ENCODE measurements around the gene RBP3. TPM values are rescaled to one million over a fixed set of nuclear protein-coding genes. Genes with fewer than 3 reads are reported as not detected.

Gene RBP3
- total and polyA plus RNA-seq, 8 donors = not detected

DNA sequence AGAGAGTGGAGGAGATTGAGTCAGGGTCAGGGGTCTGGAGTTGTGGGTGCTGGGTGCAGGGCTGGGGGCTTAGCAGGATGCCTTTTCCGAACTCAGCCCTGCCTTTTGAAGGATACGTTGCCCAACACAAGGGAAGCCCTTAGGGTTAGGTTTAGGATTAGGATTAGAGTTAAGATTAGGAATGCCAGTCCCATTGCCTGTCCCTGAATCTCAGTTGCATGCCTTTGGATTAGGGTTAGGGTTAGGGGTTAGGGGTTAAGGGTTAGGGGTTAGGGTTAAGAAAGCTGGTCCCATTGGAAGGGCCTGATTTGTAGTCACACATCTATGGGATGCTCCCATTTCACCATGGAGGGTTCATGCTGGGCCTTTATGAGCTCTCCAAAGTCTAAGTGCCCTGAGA lies 56.8 kb downstream of the RBP3 start:
- WGBS, 5 donors = 89 to 100% (median 94%) methylated on average over 2 of the region's 2 CpGs
- Histone ChIP-seq H3K27me3 (no peaks in the 10 kb centered on the region), H3K4me3 (no peak overlapping the region), H3K9me3 (no peaks in the 10 kb centered on the region), H3K27ac (no peak overlapping the region), H3K4me1 (peaks cover 0 to 23% (median 17%) of the 10 kb centered on the region in 4 donors), H3K36me3 (no peaks in the 10 kb centered on the region)
- DNase-seq = no peak
- intact Hi-C loops (cut with DNase I; ENCODE audit: low total_unique reads) = no loop called here
- no peak for TF ChIP-seq POLR2A (IDR thresholded peaks at IDR 0.05)
- TF ChIP-seq, protein P1, sequence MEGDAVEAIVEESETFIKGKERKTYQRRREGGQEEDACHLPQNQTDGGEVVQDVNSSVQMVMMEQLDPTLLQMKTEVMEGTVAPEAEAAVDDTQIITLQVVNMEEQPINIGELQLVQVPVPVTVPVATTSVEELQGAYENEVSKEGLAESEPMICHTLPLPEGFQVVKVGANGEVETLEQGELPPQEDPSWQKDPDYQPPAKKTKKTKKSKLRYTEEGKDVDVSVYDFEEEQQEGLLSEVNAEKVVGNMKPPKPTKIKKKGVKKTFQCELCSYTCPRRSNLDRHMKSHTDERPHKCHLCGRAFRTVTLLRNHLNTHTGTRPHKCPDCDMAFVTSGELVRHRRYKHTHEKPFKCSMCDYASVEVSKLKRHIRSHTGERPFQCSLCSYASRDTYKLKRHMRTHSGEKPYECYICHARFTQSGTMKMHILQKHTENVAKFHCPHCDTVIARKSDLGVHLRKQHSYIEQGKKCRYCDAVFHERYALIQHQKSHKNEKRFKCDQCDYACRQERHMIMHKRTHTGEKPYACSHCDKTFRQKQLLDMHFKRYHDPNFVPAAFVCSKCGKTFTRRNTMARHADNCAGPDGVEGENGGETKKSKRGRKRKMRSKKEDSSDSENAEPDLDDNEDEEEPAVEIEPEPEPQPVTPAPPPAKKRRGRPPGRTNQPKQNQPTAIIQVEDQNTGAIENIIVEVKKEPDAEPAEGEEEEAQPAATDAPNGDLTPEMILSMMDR (IDR thresholded peaks at IDR 0.05) = no peak

- TF ChIP-seq, protein P1 (IDR thresholded peaks at IDR 0.05) = no peak
- TF ChIP-seq POLR2AphosphoS5 (IDR thresholded peaks at IDR 0.05) = no peak
- no peak for TF ChIP-seq EP300 (IDR thresholded peaks at IDR 0.05)
- TF ChIP-seq POLR2A (IDR thresholded peaks at IDR 0.05) = no peak
- Histone ChIP-seq H3K4me1 (peaks cover 0 to 23% (median 17%) of the 10 kb centered on the region in 4 donors), H3K27ac (peak overlapping the region in 3 of 5 donors; percentile 64 to 80 (median 73)), H3K4me3 (no peak overlapping the region), H3K36me3 (no peaks in the 10 kb centered on the region), H3K27me3 (no peaks in the 10 kb centered on the region), H3K9me3 (no peaks in the 10 kb centered on the region)
- 82 to 92% (median 84%) methylated on average over 10 to 11 of the region's 11 CpGs for WGBS, 5 donors
- intact Hi-C loops (cut with DNase I; ENCODE audit: low total_unique reads) = no loop called here
- DNase-seq = no peak
Measured at GRCh38 chr10:47405857-47406547, 57.8 kb downstream of the RBP3 start.

DNA sequence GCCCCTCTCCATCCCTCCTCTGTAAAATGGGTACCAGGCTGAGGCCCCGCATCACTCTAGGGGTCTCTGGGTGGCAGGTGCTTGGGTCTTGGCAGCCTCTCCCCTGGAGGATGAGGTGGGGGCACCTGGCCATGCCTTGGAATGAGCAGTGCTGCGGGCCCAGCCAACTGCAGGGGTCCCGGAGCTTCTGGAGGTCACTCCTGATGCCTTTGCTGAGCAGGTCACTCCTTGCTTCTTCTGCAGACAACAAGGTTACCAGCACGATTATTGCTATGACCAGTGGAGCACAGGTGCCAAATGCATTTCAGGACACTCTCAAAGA lies 58.3 kb downstream of the RBP3 start:
- no peak for TF ChIP-seq EP300 (IDR thresholded peaks at IDR 0.05)
- TF ChIP-seq POLR2AphosphoS5 (IDR thresholded peaks at IDR 0.05) = no peak
- no peak for TF ChIP-seq POLR2A (IDR thresholded peaks at IDR 0.05)
- TF ChIP-seq, protein P1 (IDR thresholded peaks at IDR 0.05) = no peak
- 61 to 77% (median 73%) methylated on average over 2 to 4 of the region's 4 CpGs for WGBS, 5 donors
- H3K36me3 ChIP-seq = no peaks in the 10 kb centered on the region
- H3K4me1 ChIP-seq = peaks cover 0 to 23% (median 17%) of the 10 kb centered on the region in 4 donors
- no peak overlapping the region for H3K4me3 ChIP-seq
- H3K9me3 ChIP-seq = no peaks in the 10 kb centered on the region
- peak overlapping the region in 3 of 5 donors; percentile 64 to 80 (median 73) for H3K27ac ChIP-seq
- no peaks in the 10 kb centered on the region for H3K27me3 ChIP-seq
- intact Hi-C loops (cut with DNase I; ENCODE audit: low total_unique reads) = no loop called here
- DNase-seq = no peak

- DNase-seq = peak; percentile 57 to 90
- TF ChIP-seq POLR2AphosphoS5 (IDR thresholded peaks at IDR 0.05) = peak in 1 of 3 donors; percentile 47
- TF ChIP-seq EP300 (IDR thresholded peaks at IDR 0.05) = no peak
- Histone ChIP-seq H3K27ac (peak overlapping the region in 3 of 5 donors; percentile 60 to 80 (median 73)), H3K4me1 (peaks cover 0 to 23% (median 17%) of the 10 kb centered on the region in 4 donors), H3K27me3 (no peaks in the 10 kb centered on the region), H3K9me3 (no peaks in the 10 kb centered on the region), H3K36me3 (no peaks in the 10 kb centered on the region), H3K4me3 (no peak overlapping the region)
- 67 to 83% (median 72%) methylated on average over 6 to 9 of the region's 9 CpGs for WGBS, 5 donors
- intact Hi-C loops (cut with DNase I; ENCODE audit: low total_unique reads) = no loop called here
Measured at GRCh38 chr10:47406870-47407691, 58.9 kb downstream of the RBP3 start.

Other genes starting within 250 kb of the RBP3 start
- gene GDF10, start 48.2 kb upstream of the RBP3 start, total RNA-seq = 1 to 10 TPM in 1 of 5 donors, not detected in 4; 2.6 TPM
- under 1 TPM in 2 of 3 donors, not detected in 1; 0.31 to 0.90 TPM for gene GDF10, start 48.2 kb upstream of the RBP3 start, polyA plus RNA-seq
- not detected for gene GDF2, start 25.9 kb upstream of the RBP3 start, total RNA-seq
- not detected for gene GDF2, start 25.9 kb upstream of the RBP3 start, polyA plus RNA-seq
- gene ZNF488, start 35.9 kb downstream of the RBP3 start, total RNA-seq = 10 to 100 TPM in 1 of 5 donors, 1 to 10 TPM in 1, under 1 TPM in 2, not detected in 1; 0.43 to 15.1 (median 1.4) TPM
- gene ZNF488, start 35.9 kb downstream of the RBP3 start, polyA plus RNA-seq = under 1 TPM in 2 of 3 donors, not detected in 1; 0.50 to 0.68 TPM
- 1 to 10 TPM in 1 of 5 donors, not detected in 4; 4.8 TPM for gene ANXA8, start 135.8 kb downstream of the RBP3 start, total RNA-seq
- 10 to 100 TPM in 1 of 3 donors, under 1 TPM in 2; 0.37 to 77.4 (median 0.61) TPM for gene ANXA8, start 135.8 kb downstream of the RBP3 start, polyA plus RNA-seq
- gene FAM25G, start 143.3 kb downstream of the RBP3 start, total RNA-seq = not detected
- not detected for gene FAM25G, start 143.3 kb downstream of the RBP3 start, polyA plus RNA-seq
- 10 to 100 TPM in 4 of 5 donors, 1 to 10 TPM in 1; 1.4 to 40.3 (median 10.6) TPM for gene AGAP9, start 175.3 kb downstream of the RBP3 start, total RNA-seq
- 10 to 100 TPM in 1 of 3 donors, 1 to 10 TPM in 2; 3.1 to 10.8 (median 3.4) TPM for gene AGAP9, start 175.3 kb downstream of the RBP3 start, polyA plus RNA-seq

Measured in stomach (tissue), 9 donors.